ENCODE results near the gene MXRA8. TPM values are rescaled to one million over a fixed set of nuclear protein-coding genes. Genes with fewer than 3 reads are reported as not detected.

MXRA8 gene
- total and polyA plus RNA-seq, 9 of the 15 experiments (the other 6 are each of a cell fraction or from before 2014, with no cell fraction given): 0.66 to 11.3 (median 6.3) TPM

GRCh38 chr1:1358433-1359271, at the start of gene MXRA8 (continued):
- TF ChIP-seq MGA (IDR thresholded peaks at IDR 0.05) (peak; percentile 78), VEZF1 (CRISPR knock-in tag; IDR thresholded peaks at IDR 0.05) (peak; percentile 90), ZBTB12 (CRISPR knock-in tag; IDR thresholded peaks at IDR 0.05) (0 out of 2 replicates have a peak, but pooled peaks have one; percentile 20), MYC (IDR thresholded peaks at IDR 0.05; ENCODE audit: low read depth, low read length) (peak; percentile 41), MYC (CRISPR knock-in tag; IDR thresholded peaks at IDR 0.05; ENCODE audit: borderline replicate concordance, low read depth) (peak; percentile 58; the same call in 1 of the 2 replicates), CXXC5 (CRISPR knock-in tag; IDR thresholded peaks at IDR 0.05) (peak; percentile 58), KDM4B (IDR thresholded peaks at IDR 0.05; ENCODE audit: borderline replicate concordance in 2 of 2, low read depth in 1 of 2) (peak in 1 of 2 experiments; percentile 44; a peak in 1 of 4 replicates), RAD21 (CRISPR knock-in tag; conservative IDR thresholded peaks at IDR 0.05 in 1 of 2, IDR thresholded peaks at IDR 0.05 in 1 of 2) (no peak), MAX (CRISPR knock-in tag; IDR thresholded peaks at IDR 0.05) (peak; percentile 46; the same call in 1 of the 2 replicates), ATF1 (CRISPR knock-in tag; IDR thresholded peaks at IDR 0.05) (no peak), ATF1 (tag; IDR thresholded peaks at IDR 0.05) (peak; percentile 89), L3MBTL2 (IDR thresholded peaks at IDR 0.05) (peak; percentile 79)
